ENCODE results near the gene WDFY4.

GRCh38 chr10:48964038-48964437 is 279.4 kb downstream of the WDFY4 start:
- TF ChIP-seq CTCF (conservative IDR thresholded peaks at IDR 0.05 in 1 of 2, IDR thresholded peaks at IDR 0.05 in 1 of 2; ENCODE audit: low read depth in 1 of 2, low read length in 2 of 2) (no peak), EZH2 (IDR thresholded peaks at IDR 0.05; ENCODE audit: low read length, missing control alignments) (no peak)
